Mesenchymal stem cell (in vitro differentiated cells and primary cell): ENCODE results near the gene UBAC2.
"Not testable (repeated sequence)": the region's sequence is repeated elsewhere in the genome, so short reads cannot be mapped to it uniquely, and the experiment has no call there.

Experiments used
- DNase-seq: peaks from one replicate; pipeline ENCODE4 v3.0.0-alpha.2; 2013
- H2AFZ ChIP-seq: one replicate; pipeline ENCODE4 v1.6.1; 2013; ENCODE audit warnings: low read depth, mild to moderate bottlenecking, control low read depth, inconsistent platforms, low read length, moderate library complexity
- H2AK5ac ChIP-seq: 2 replicates; pipeline ENCODE4 v1.6.1; 2013; ENCODE audit warnings: low read length, moderate library complexity, mild to moderate bottlenecking, inconsistent platforms; ENCODE audit not compliant: severe bottlenecking
- H2BK120ac ChIP-seq: one replicate; pipeline ENCODE4 v1.6.1; 2013; ENCODE audit warnings: low read depth, mild to moderate bottlenecking, inconsistent platforms, low read length, moderate library complexity
- H2BK12ac ChIP-seq, 2 experiments: one replicate each; pipeline ENCODE4 v1.6.1; 2013; ENCODE audit warnings: inconsistent platforms in 2 of 2, low read length in 2 of 2, mild to moderate bottlenecking in 2 of 2, moderate library complexity in 2 of 2, control low read depth in 1 of 2
- H2BK15ac ChIP-seq: one replicate; pipeline ENCODE4 v1.6.1; 2013; ENCODE audit warnings: mild to moderate bottlenecking, low read depth, inconsistent platforms; ENCODE audit not compliant: poor library complexity, severe bottlenecking
- H2BK5ac ChIP-seq: 2 replicates; pipeline ENCODE4 v1.6.1; 2013; ENCODE audit warnings: low read depth, mild to moderate bottlenecking, low read length, control low read depth, inconsistent platforms; ENCODE audit not compliant: poor library complexity, severe bottlenecking
- H3K14ac ChIP-seq, 2 experiments: one replicate each; pipeline ENCODE4 v1.6.1; 2013; ENCODE audit warnings: inconsistent platforms in 2 of 2, low read length in 2 of 2, control low read depth in 1 of 2, mild to moderate bottlenecking in 1 of 2, moderate library complexity in 1 of 2
- H3K18ac ChIP-seq, 2 experiments: one replicate each; pipeline ENCODE4 v1.6.1; 2013; ENCODE audit warnings: inconsistent platforms in 2 of 2, low read length in 2 of 2, control low read depth in 1 of 2, low read depth in 1 of 2, mild to moderate bottlenecking in 1 of 2
- H3K23ac ChIP-seq, 2 experiments: one replicate each; pipeline ENCODE4 v1.6.1; 2013; ENCODE audit warnings: inconsistent platforms in 2 of 2, low read length in 2 of 2, mild to moderate bottlenecking in 2 of 2, moderate library complexity in 2 of 2, control low read depth in 1 of 2
- H3K27ac ChIP-seq: 2 replicates; pipeline ENCODE4 v1.5.1; 2013; ENCODE audit warnings: mild to moderate bottlenecking, moderate library complexity, low read length, control low read depth, inconsistent platforms; ENCODE audit not compliant: poor library complexity, severe bottlenecking
- H3K27me3 ChIP-seq, 2 experiments: 2 replicates each; pipeline versions ENCODE4 v1.6.1 to v1.7.0; 2013; ENCODE audit warnings: low read length in 2 of 2, mild to moderate bottlenecking in 2 of 2, moderate library complexity in 2 of 2, control low read depth in 1 of 2, inconsistent platforms in 1 of 2; ENCODE audit not compliant: control insufficient read depth in 1 of 2, insufficient read depth in 1 of 2
- H3K36me3 ChIP-seq, 2 experiments: 2 replicates each; pipeline versions ENCODE4 v1.6.1 to v1.7.0; 2013; ENCODE audit warnings: low read length in 2 of 2, control low read depth in 1 of 2, inconsistent platforms in 1 of 2, low read depth in 1 of 2, mild to moderate bottlenecking in 1 of 2; ENCODE audit not compliant: insufficient read depth in 2 of 2, control insufficient read depth in 1 of 2
- H3K4ac ChIP-seq, 2 experiments: one replicate each; pipeline ENCODE4 v1.6.1; 2013; ENCODE audit warnings: inconsistent platforms in 2 of 2, low read length in 2 of 2, mild to moderate bottlenecking in 2 of 2, moderate library complexity in 2 of 2, control low read depth in 1 of 2, low read depth in 1 of 2
- H3K4me1 ChIP-seq: 2 replicates; pipeline ENCODE4 v1.6.1; 2013; ENCODE audit warnings: low read depth, low read length, control low read depth; ENCODE audit not compliant: control insufficient read depth, insufficient read depth
- H3K4me2 ChIP-seq: 2 replicates; pipeline ENCODE4 v1.6.1; 2013; ENCODE audit warnings: low read length, mild to moderate bottlenecking, inconsistent platforms; ENCODE audit not compliant: poor library complexity, severe bottlenecking
- H3K4me3 ChIP-seq, 2 experiments: 2 replicates each; pipeline versions ENCODE4 v1.5.1 to v1.7.0; 2013; ENCODE audit warnings: low read length in 2 of 2, mild to moderate bottlenecking in 2 of 2, control low read depth in 1 of 2, low read depth in 1 of 2; ENCODE audit not compliant: insufficient read depth in 1 of 2
- H3K79me1 ChIP-seq: replicated peaks from 2 replicates; pipeline ENCODE4 v1.6.1; 2013; ENCODE audit warnings: mild to moderate bottlenecking, control low read depth, low read length, inconsistent platforms; ENCODE audit not compliant: poor library complexity, severe bottlenecking
- H3K9ac ChIP-seq: 2 replicates; pipeline ENCODE4 v1.7.0; 2013; ENCODE audit warnings: mild to moderate bottlenecking, low read length, moderate library complexity
- H3K9me3 ChIP-seq: 2 replicates; pipeline ENCODE4 v1.7.0; 2013; ENCODE audit warnings: mild to moderate bottlenecking, low read length; ENCODE audit not compliant: control insufficient read depth
- H4K8ac ChIP-seq: one replicate; pipeline ENCODE4 v1.6.1; 2013; ENCODE audit warnings: inconsistent platforms, mild to moderate bottlenecking, low read length, moderate library complexity
- H4K91ac ChIP-seq: one replicate; pipeline ENCODE4 v1.6.1; 2013; ENCODE audit warnings: mild to moderate bottlenecking, low read length, inconsistent platforms
- WGBS: methylation state at CpG from one replicate; pipeline ENCODE4 v1.1.7; 2013; ENCODE audit warnings: mixed read lengths; 5-methylcytosine and 5-hydroxymethylcytosine counted together

Gene UBAC2

GRCh38 chr13:99391781-99392469, 191.3 kb downstream of the UBAC2 start:
- Histone ChIP-seq H3K9me3 (no peaks in the 10 kb centered on the region), H3K14ac (no peak overlapping the region)

DNA sequence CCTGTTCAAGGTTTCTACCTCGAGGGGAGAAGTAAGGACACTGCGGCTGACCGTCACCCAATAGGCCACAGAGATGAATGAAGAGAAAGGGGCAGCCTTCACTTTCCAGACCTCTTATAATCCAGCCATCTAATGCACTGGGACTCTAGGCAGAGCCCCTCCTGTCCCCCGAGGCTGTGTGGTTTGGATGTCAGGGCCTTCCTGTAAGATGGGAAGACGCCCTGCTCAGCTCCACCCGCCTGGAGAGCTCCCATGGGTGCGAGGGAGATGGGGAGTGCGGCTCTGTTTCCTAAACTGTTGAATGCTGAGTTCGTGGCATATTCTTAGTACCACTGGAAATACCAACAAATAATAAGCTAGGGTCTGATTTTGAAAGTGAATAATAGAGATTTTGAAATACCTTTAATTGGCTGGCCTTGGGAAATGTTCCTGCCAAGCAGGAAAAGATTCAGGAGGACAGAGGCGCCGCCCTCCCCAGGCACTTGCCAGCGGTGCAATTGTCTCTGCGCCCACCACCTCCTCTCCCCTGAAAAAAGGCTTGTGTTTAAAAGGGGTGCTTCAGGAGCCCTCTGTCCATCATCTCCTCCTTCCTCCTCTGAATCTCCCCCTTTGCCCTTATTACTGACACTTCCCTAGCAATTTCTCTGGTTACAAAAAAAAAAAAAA, 191.9 kb downstream of the UBAC2 start:
- Histone ChIP-seq H2BK15ac (no peak overlapping the region), H3K4ac (no peak overlapping the region), H3K23ac (no peak overlapping the region), H3K27me3 (peaks cover 0 to 3% of the 10 kb centered on the region in 2 experiments), H2AK5ac (no peak overlapping the region), H3K79me1 (no peaks in the 10 kb centered on the region), H3K4me1 (no peaks in the 10 kb centered on the region), H3K14ac (no peak overlapping the region), H2BK12ac (no peak overlapping the region), H2BK5ac (no peak overlapping the region), H3K18ac (no peak overlapping the region), H3K9me3 (no peaks in the 10 kb centered on the region), H4K8ac (no peak overlapping the region), H3K4me2 (no peak overlapping the region), H3K9ac (no peak overlapping the region), H2AFZ (no peak overlapping the region), H3K27ac (no peak overlapping the region), H2BK120ac (no peak overlapping the region), H4K91ac (no peak overlapping the region), H3K36me3 (peaks cover 0 to 5% of the 10 kb centered on the region in 2 experiments), H3K4me3 (no peak overlapping the region)
- 93% methylated on average over 9 of the region's 13 CpGs for WGBS
- no peak for DNase-seq

More at GRCh38 chr13:99391781-99392469, 191.3 kb downstream of the UBAC2 start:
- no peak overlapping the region for H4K8ac ChIP-seq
- no peak for DNase-seq
- H3K4me2 ChIP-seq, result no peak overlapping the region
- H3K27ac ChIP-seq, result no peak overlapping the region
- no peak overlapping the region for H2BK120ac ChIP-seq
- H3K27me3 ChIP-seq, result peaks cover 0 to 3% of the 10 kb centered on the region in 2 experiments
- no peak overlapping the region for H3K4ac ChIP-seq
- H3K23ac ChIP-seq, result no peak overlapping the region
- WGBS, result 84% methylated on average over 10 of the region's 11 CpGs
- no peak overlapping the region for H2AK5ac ChIP-seq
- H3K4me3 ChIP-seq, result no peak overlapping the region
- H3K36me3 ChIP-seq, result peaks cover 3 to 9% of the 10 kb centered on the region in 2 experiments
- no peak overlapping the region for H3K9ac ChIP-seq
- H2BK15ac ChIP-seq, result no peak overlapping the region
- H2BK5ac ChIP-seq, result no peak overlapping the region
- H2AFZ ChIP-seq, result no peak overlapping the region
- H3K79me1 ChIP-seq, result no peaks in the 10 kb centered on the region
- H2BK12ac ChIP-seq, result no peak overlapping the region
- no peak overlapping the region for H4K91ac ChIP-seq
- H3K4me1 ChIP-seq, result no peaks in the 10 kb centered on the region
- no peak overlapping the region for H3K18ac ChIP-seq

GRCh38 chr13:99393391-99393790, 192.7 kb downstream of the UBAC2 start:
- WGBS, result 99% methylated on average over 3 of the region's 7 CpGs
- H3K27ac ChIP-seq, H3K79me1 ChIP-seq, H2BK5ac ChIP-seq, H2AFZ ChIP-seq, H3K23ac ChIP-seq, H3K9ac ChIP-seq, H3K4ac ChIP-seq, H3K4me3 ChIP-seq, DNase-seq, H3K4me1 ChIP-seq, H2AK5ac ChIP-seq, H4K91ac ChIP-seq, H3K14ac ChIP-seq, H2BK15ac ChIP-seq, H3K27me3 ChIP-seq, H2BK120ac ChIP-seq, H2BK12ac ChIP-seq, H4K8ac ChIP-seq, H3K18ac ChIP-seq, H3K4me2 ChIP-seq, H3K36me3 ChIP-seq, H3K9me3 ChIP-seq: not testable (repeated sequence)

DNA sequence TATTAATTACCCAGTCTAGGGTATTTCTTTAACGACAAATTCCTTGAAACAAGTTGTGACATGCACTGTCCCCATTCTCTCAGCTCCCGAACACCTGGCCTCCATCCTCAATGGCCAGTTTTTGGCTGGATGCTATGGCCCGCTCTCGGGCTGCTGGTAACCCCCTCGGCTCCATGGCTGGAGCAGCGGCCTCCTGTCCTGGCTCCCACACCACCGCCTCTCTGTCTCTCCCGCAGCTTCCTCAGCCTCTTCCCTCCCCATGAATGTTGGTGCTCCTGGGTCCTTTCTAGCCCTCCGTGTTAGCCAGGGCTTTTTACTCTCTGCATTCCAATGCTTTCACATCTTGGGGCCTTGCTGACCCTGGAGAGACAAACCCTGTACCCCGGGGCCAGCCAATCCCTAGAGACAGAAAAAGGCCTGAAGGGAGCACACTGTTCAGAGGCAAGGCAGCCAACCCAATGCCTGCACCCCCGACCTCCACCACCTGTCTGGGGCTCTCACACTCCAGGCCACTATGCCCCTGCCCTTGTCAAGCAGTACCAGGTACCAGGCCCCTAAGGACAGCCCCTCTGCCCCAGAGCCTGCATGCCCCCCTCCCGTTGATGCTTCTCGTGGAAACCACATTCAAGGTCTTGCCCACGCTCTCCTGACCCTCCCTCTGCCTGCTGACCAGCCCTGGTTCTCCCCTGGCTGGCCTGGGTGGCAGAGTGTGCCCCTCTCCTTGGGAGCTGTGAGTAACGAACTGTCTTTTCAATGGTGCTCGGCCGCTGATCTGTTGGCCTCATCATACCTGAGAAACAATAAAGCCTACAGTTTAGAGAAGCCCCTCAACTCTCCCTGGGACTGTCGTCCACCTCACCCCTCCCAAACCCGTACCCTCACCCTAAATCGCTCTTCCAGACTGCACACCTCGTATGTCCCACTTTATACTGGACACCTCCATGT, 193.4 kb downstream of the UBAC2 start:
- Histone ChIP-seq H2AFZ (no peak overlapping the region), H3K18ac (no peak overlapping the region), H3K4ac (no peak overlapping the region), H4K91ac (no peak overlapping the region), H3K4me1 (no peaks in the 10 kb centered on the region), H3K9ac (no peak overlapping the region), H2BK120ac (no peak overlapping the region), H2BK15ac (no peak overlapping the region), H3K23ac (peak overlapping the region in 1 of 2 experiments; percentile 17), H2BK12ac (no peak overlapping the region), H3K9me3 (no peaks in the 10 kb centered on the region), H3K4me2 (no peak overlapping the region), H3K27me3 (peaks cover 2 to 3% of the 10 kb centered on the region in 2 experiments), H4K8ac (no peak overlapping the region), H2BK5ac (no peak overlapping the region), H3K36me3 (peaks cover 0 to 5% of the 10 kb centered on the region in 2 experiments), H3K14ac (no peak overlapping the region), H2AK5ac (no peak overlapping the region), H3K27ac (no peak overlapping the region), H3K79me1 (no peaks in the 10 kb centered on the region), H3K4me3 (no peak overlapping the region)
- DNase-seq, result no peak
- WGBS, result 94% methylated on average over 21 of the region's 21 CpGs
